ENCODE measurements around the gene CCDC83.

DNA sequence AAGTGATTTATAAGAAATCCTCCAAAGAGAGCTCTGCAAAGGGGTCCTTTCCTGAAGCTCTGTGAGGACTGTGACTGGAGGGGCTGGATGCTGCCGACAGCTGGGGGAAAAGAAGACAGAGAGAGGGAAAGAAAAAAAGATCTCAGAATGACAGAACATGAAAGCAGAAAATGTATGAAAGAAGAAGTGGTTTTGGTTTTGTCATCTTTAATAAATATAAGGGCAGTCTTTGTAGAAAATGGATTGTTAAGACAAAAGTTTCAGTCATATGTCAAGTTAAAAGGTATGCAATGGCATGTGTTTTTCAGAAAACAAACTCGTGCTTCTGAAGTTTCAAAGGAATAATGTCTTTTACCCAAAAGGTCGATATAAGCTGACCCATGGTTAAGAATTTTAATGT lies 105.5 kb downstream of the CCDC83 start:
- TF ChIP-seq POLR2AphosphoS5 (IDR thresholded peaks at IDR 0.05; ENCODE audit: low read depth, low read length): no peak
- TF ChIP-seq FOXP2 (optimal IDR thresholded peaks at IDR 0.05; ENCODE audit: borderline replicate concordance, extremely low read depth, extremely low read length, insufficient read depth): no peak
- TF ChIP-seq, protein P1, sequence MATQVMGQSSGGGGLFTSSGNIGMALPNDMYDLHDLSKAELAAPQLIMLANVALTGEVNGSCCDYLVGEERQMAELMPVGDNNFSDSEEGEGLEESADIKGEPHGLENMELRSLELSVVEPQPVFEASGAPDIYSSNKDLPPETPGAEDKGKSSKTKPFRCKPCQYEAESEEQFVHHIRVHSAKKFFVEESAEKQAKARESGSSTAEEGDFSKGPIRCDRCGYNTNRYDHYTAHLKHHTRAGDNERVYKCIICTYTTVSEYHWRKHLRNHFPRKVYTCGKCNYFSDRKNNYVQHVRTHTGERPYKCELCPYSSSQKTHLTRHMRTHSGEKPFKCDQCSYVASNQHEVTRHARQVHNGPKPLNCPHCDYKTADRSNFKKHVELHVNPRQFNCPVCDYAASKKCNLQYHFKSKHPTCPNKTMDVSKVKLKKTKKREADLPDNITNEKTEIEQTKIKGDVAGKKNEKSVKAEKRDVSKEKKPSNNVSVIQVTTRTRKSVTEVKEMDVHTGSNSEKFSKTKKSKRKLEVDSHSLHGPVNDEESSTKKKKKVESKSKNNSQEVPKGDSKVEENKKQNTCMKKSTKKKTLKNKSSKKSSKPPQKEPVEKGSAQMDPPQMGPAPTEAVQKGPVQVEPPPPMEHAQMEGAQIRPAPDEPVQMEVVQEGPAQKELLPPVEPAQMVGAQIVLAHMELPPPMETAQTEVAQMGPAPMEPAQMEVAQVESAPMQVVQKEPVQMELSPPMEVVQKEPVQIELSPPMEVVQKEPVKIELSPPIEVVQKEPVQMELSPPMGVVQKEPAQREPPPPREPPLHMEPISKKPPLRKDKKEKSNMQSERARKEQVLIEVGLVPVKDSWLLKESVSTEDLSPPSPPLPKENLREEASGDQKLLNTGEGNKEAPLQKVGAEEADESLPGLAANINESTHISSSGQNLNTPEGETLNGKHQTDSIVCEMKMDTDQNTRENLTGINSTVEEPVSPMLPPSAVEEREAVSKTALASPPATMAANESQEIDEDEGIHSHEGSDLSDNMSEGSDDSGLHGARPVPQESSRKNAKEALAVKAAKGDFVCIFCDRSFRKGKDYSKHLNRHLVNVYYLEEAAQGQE (IDR thresholded peaks at IDR 0.05; ENCODE audit: insufficient read depth in 1 of 2, low read depth in 2 of 2, low read length in 2 of 2): no peak
- no peak for TF ChIP-seq SIN3A (IDR thresholded peaks at IDR 0.05; ENCODE audit: borderline replicate concordance, insufficient read depth, low read length)
- TF ChIP-seq TAF1 (IDR thresholded peaks at IDR 0.05; ENCODE audit: borderline replicate concordance, insufficient read depth, low read length): no peak
